ENCODE data around the gene VAC14. TPM values are rescaled to one million over a fixed set of nuclear protein-coding genes. Genes with fewer than 3 reads are reported as not detected.

Gene VAC14
- total RNA-seq, 4 donors from 2014 or later, result 25.7 to 49.5 (median 40.4) TPM

- 61% methylated on average over 19 of the region's 19 CpGs for WGBS, 2 donors
- H3K9me3 ChIP-seq, result no peaks in the 10 kb centered on the region
- peak overlapping the region; percentile 31 to 92 (median 66) for H3K27ac ChIP-seq
- peaks cover 0 to 3% (median 0%) of the 10 kb centered on the region in 3 donors for H3K36me3 ChIP-seq
- H3K27me3 ChIP-seq, result no peaks in the 10 kb centered on the region
- H3K4me3 ChIP-seq, result no peak overlapping the region
- TF ChIP-seq POLR2A (IDR thresholded peaks at IDR 0.05) (no peak), CTCF (IDR thresholded peaks at IDR 0.05) (no peak), EP300 (IDR thresholded peaks at IDR 0.05) (no peak)
- peaks cover 8 to 97% (median 64%) of the 10 kb centered on the region in 4 donors for H3K4me1 ChIP-seq
- DNase-seq (ENCODE audit: low spot score in 2 of 2), result no peak
These were observed 103.9 kb downstream of the VAC14 start for GRCh38 chr16:70696952-70697593.

GRCh38 chr16:70696355-70696754 is 104.6 kb downstream of the VAC14 start:
- TF ChIP-seq EP300 (IDR thresholded peaks at IDR 0.05) (no peak), CTCF (IDR thresholded peaks at IDR 0.05) (no peak), POLR2A (IDR thresholded peaks at IDR 0.05) (no peak)
- peak overlapping the region; percentile 31 to 92 (median 66) for H3K27ac ChIP-seq
- 94 to 97% methylated on average over 8 of the region's 8 CpGs for WGBS, 2 donors
- DNase-seq (ENCODE audit: low spot score in 2 of 2), result no peak
- H3K9me3 ChIP-seq, result no peaks in the 10 kb centered on the region
- H3K36me3 ChIP-seq, result peaks cover 0 to 3% (median 0%) of the 10 kb centered on the region in 3 donors
- H3K4me3 ChIP-seq, result no peak overlapping the region
- peaks cover 8 to 97% (median 62%) of the 10 kb centered on the region in 4 donors for H3K4me1 ChIP-seq
- H3K27me3 ChIP-seq, result no peaks in the 10 kb centered on the region

- H3K9me3 ChIP-seq, result no peaks in the 10 kb centered on the region
- peak in 1 of 2 donors; percentile 5 for TF ChIP-seq EP300 (IDR thresholded peaks at IDR 0.05)
- no peak for TF ChIP-seq POLR2A (IDR thresholded peaks at IDR 0.05)
- H3K27me3 ChIP-seq, result no peaks in the 10 kb centered on the region
- H3K27ac ChIP-seq, result peak overlapping the region in 3 of 4 donors; percentile 5 to 92 (median 80)
- H3K4me1 ChIP-seq, result peaks cover 12 to 97% (median 63%) of the 10 kb centered on the region in 4 donors
- whole genome bisulfite sequencing, 2 donors, result 64 to 67% methylated on average over 12 to 14 of the region's 14 CpGs
- no peak for DNase-seq (ENCODE audit: low spot score in 2 of 2)
- no peak overlapping the region for H3K4me3 ChIP-seq
- H3K36me3 ChIP-seq, result peaks cover 0 to 3% (median 0%) of the 10 kb centered on the region in 3 donors
These were observed 105.5 kb downstream of the VAC14 start for GRCh38 chr16:70695331-70696070.

- 84 to 86% methylated on average over 4 of the region's 4 CpGs for WGBS, 2 donors
- Histone ChIP-seq H3K4me1 (peaks cover 13 to 97% (median 66%) of the 10 kb centered on the region in 4 donors), H3K9me3 (no peaks in the 10 kb centered on the region), H3K27me3 (no peaks in the 10 kb centered on the region), H3K4me3 (no peak overlapping the region), H3K27ac (peak overlapping the region; percentile 5 to 97 (median 86)), H3K36me3 (peaks cover 0 to 3% (median 0%) of the 10 kb centered on the region in 3 donors)
- TF ChIP-seq EP300 (IDR thresholded peaks at IDR 0.05) (no peak), POLR2A (IDR thresholded peaks at IDR 0.05) (no peak), CTCF (IDR thresholded peaks at IDR 0.05) (no peak)
- no peak for DNase-seq (ENCODE audit: low spot score in 2 of 2)
These were observed 106.1 kb downstream of the VAC14 start for GRCh38 chr16:70694868-70695218.

- Histone ChIP-seq H3K4me3 (no peak overlapping the region), H3K27me3 (no peaks in the 10 kb centered on the region), H3K4me1 (peaks cover 13 to 97% (median 71%) of the 10 kb centered on the region in 4 donors), H3K36me3 (peaks cover 0 to 3% (median 0%) of the 10 kb centered on the region in 3 donors), H3K9me3 (no peaks in the 10 kb centered on the region), H3K27ac (peak overlapping the region; percentile 81 to 97 (median 91))
- TF ChIP-seq POLR2A (IDR thresholded peaks at IDR 0.05) (no peak), EP300 (IDR thresholded peaks at IDR 0.05) (no peak), CTCF (IDR thresholded peaks at IDR 0.05) (no peak)
- DNase-seq (ENCODE audit: low spot score in 2 of 2), result no peak
- 72 to 77% methylated on average over 10 to 11 of the region's 17 CpGs for WGBS, 2 donors
These were observed 106.7 kb downstream of the VAC14 start for GRCh38 chr16:70694088-70694867.
